Measurements from ENCODE around the gene TRUB2. TPM values are rescaled to one million over a fixed set of nuclear protein-coding genes. Genes with fewer than 3 reads are reported as not detected.
A peak's percentile ranks its signal among the peaks of the same experiment; 100 is the strongest.

Gene TRUB2
- total and polyA plus RNA-seq, 2 experiments from 2014 or later, result 17.4 to 50.9 TPM

DNA sequence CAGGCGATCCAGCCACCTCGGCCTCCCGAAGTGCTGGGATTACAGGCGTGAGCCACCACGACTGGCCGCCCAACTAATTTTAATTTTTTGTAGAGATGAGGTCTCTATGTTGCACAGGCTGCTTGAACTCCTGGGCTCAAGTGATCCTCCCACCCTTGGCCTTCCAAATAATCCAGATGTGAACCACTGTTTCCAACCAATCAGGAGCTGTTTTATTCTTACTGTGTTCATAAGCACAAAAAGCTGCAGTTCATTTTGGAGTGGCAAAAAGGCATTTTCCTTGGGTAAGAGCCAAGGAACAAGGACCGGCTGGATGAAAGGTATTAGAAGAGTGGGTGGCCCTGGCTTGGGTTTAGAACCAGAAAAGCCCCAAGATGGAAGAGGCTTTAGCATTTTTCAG, 12.9 kb upstream of the TRUB2 start:
- 94% methylated on average over 7 of the region's 7 CpGs for WGBS (ENCODE audit: low lambda C conversion rate, missing lambda C conversion rate)
- no peaks in the 10 kb centered on the region for H4K20me1 ChIP-seq (ENCODE audit: insufficient read depth, poor library complexity, severe bottlenecking)
- no peak overlapping the region for H3K4me3 ChIP-seq
- peaks cover 3% of the 10 kb centered on the region for H3K4me1 ChIP-seq (ENCODE audit: insufficient read depth)
- H3K27me3 ChIP-seq, result no peaks in the 10 kb centered on the region
- no peaks in the 10 kb centered on the region for H3K36me3 ChIP-seq (replicated peaks; ENCODE audit: insufficient read depth, low read depth)
- no peak for DNase-seq (ENCODE audit: low spot score)
- no peak for TF ChIP-seq EZH2phosphoT487 (IDR thresholded peaks at IDR 0.05; ENCODE audit: low read depth, severe bottlenecking, unreplicated experiment)
- TF ChIP-seq EZH2 (IDR thresholded peaks at IDR 0.05; ENCODE audit: borderline replicate concordance), result no peak
- H3K4me2 ChIP-seq, result no peak overlapping the region
- no peaks in the 10 kb centered on the region for H3K79me2 ChIP-seq
- no peaks in the 10 kb centered on the region for H3K9me2 ChIP-seq (replicated peaks; ENCODE audit: insufficient read depth)
- no peak overlapping the region for H2AFZ ChIP-seq
- no peaks in the 10 kb centered on the region for H3K9me3 ChIP-seq (ENCODE audit: low read depth)
- H3K27ac ChIP-seq, result no peak overlapping the region

DNA sequence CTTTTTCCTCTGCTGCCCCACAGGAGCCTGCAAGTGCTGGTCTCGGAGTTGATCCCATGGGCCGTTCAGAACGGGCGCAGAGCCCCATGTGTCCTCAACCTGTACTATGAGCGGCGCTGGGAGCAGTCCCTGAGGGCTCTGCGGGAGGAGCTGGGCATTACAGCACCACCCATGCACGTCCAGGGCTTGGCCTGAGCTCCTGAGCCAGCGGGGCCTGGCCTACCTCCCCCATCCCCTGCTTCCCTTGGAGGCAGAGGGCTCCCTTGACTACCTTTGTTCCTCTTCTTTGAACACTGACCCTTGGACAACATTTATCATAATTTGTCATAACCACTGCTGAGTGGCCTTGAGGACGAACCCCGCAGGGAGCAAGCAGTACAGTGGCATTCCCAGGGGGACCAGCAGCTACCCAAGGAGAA, 11.2 kb upstream of the TRUB2 start:
- no peaks in the 10 kb centered on the region for H3K36me3 ChIP-seq (replicated peaks; ENCODE audit: insufficient read depth, low read depth)
- no peaks in the 10 kb centered on the region for H3K27me3 ChIP-seq
- H4K20me1 ChIP-seq (ENCODE audit: insufficient read depth, poor library complexity, severe bottlenecking), result no peaks in the 10 kb centered on the region
- no peak overlapping the region for H2AFZ ChIP-seq
- H3K79me2 ChIP-seq, result no peaks in the 10 kb centered on the region
- no peaks in the 10 kb centered on the region for H3K4me1 ChIP-seq (ENCODE audit: insufficient read depth)
- no peaks in the 10 kb centered on the region for H3K9me2 ChIP-seq (replicated peaks; ENCODE audit: insufficient read depth)
- no peak overlapping the region for H3K4me2 ChIP-seq
- 92% methylated on average over 11 of the region's 11 CpGs for WGBS (ENCODE audit: low lambda C conversion rate, missing lambda C conversion rate)
- TF ChIP-seq EZH2 (IDR thresholded peaks at IDR 0.05; ENCODE audit: borderline replicate concordance), result no peak
- TF ChIP-seq, protein P1, sequence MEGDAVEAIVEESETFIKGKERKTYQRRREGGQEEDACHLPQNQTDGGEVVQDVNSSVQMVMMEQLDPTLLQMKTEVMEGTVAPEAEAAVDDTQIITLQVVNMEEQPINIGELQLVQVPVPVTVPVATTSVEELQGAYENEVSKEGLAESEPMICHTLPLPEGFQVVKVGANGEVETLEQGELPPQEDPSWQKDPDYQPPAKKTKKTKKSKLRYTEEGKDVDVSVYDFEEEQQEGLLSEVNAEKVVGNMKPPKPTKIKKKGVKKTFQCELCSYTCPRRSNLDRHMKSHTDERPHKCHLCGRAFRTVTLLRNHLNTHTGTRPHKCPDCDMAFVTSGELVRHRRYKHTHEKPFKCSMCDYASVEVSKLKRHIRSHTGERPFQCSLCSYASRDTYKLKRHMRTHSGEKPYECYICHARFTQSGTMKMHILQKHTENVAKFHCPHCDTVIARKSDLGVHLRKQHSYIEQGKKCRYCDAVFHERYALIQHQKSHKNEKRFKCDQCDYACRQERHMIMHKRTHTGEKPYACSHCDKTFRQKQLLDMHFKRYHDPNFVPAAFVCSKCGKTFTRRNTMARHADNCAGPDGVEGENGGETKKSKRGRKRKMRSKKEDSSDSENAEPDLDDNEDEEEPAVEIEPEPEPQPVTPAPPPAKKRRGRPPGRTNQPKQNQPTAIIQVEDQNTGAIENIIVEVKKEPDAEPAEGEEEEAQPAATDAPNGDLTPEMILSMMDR (IDR thresholded peaks at IDR 0.05; ENCODE audit: poor library complexity), result no peak
- TF ChIP-seq EZH2phosphoT487 (IDR thresholded peaks at IDR 0.05; ENCODE audit: low read depth, severe bottlenecking, unreplicated experiment), result no peak
- no peaks in the 10 kb centered on the region for H3K9me3 ChIP-seq (ENCODE audit: low read depth)
- no peak overlapping the region for H3K27ac ChIP-seq
- no peak for DNase-seq (ENCODE audit: low spot score)
- H3K4me3 ChIP-seq, result no peak overlapping the region

DNA sequence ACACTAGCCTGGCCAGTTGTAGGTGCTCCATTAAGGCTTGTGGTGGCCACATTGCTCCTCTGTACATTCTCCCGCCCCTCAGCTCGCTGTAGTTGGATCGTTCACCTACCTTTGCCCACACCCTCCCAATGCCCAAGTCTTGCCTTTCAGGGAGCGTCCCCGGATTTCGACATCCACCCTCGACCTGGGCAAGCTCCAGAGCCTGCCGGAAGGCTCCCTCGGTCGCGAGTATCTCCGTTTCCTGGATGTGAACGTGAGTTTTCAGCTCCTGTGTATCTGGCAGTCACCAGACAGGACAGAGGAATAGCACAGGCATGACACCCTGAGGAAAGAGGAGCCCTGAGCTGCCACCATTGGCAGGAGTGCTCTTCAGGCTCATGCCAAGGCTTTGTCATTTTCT, 3.4 kb upstream of the TRUB2 start:
- no peak overlapping the region for H2AFZ ChIP-seq
- TF ChIP-seq EZH2 (IDR thresholded peaks at IDR 0.05; ENCODE audit: borderline replicate concordance), result no peak
- H3K4me3 ChIP-seq, result no peak overlapping the region
- no peak overlapping the region for H3K27ac ChIP-seq
- no peaks in the 10 kb centered on the region for H3K36me3 ChIP-seq (replicated peaks; ENCODE audit: insufficient read depth, low read depth)
- peaks cover 5% of the 10 kb centered on the region for H4K20me1 ChIP-seq (ENCODE audit: insufficient read depth, poor library complexity, severe bottlenecking)
- H3K4me2 ChIP-seq, result no peak overlapping the region
- H3K27me3 ChIP-seq, result no peaks in the 10 kb centered on the region
- no peak for DNase-seq (ENCODE audit: low spot score)
- H3K79me2 ChIP-seq, result peaks cover 32% of the 10 kb centered on the region
- H3K9me3 ChIP-seq (ENCODE audit: low read depth), result no peaks in the 10 kb centered on the region
- WGBS (ENCODE audit: low lambda C conversion rate, missing lambda C conversion rate), result 96% methylated on average over 13 of the region's 13 CpGs
- no peaks in the 10 kb centered on the region for H3K9me2 ChIP-seq (replicated peaks; ENCODE audit: insufficient read depth)
- peaks cover 13% of the 10 kb centered on the region for H3K4me1 ChIP-seq (ENCODE audit: insufficient read depth)

DNA sequence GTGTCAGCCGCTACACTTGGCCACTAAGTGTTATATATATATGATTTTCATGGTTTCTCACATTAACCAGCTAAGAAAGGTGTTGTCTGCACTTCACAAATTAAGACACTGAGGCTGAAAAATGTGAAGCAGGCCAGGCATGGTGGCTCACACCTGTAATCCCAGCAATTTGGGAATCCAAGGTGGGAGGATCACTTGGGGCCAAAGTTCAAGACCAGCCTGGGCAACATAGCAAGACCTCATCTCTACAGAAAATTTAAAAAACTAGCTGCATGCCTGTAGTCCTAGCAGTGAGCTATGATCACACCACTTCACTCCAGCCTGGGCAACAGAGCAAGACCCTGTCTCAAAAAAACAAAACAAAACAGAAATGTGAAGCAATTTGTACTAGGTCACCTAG, 2.2 kb upstream of the TRUB2 start:
- Histone ChIP-seq H3K36me3 (replicated peaks; ENCODE audit: insufficient read depth, low read depth) (no peaks in the 10 kb centered on the region), H3K27ac (no peak overlapping the region), H2AFZ (no peak overlapping the region), H3K79me2 (peaks cover 32% of the 10 kb centered on the region), H3K4me2 (peak overlapping the region; percentile 88), H3K4me3 (no peak overlapping the region), H4K20me1 (ENCODE audit: insufficient read depth, poor library complexity, severe bottlenecking) (peaks cover 5% of the 10 kb centered on the region), H3K27me3 (no peaks in the 10 kb centered on the region), H3K9me3 (ENCODE audit: low read depth) (no peaks in the 10 kb centered on the region), H3K9me2 (replicated peaks; ENCODE audit: insufficient read depth) (no peaks in the 10 kb centered on the region), H3K4me1 (ENCODE audit: insufficient read depth) (peaks cover 13% of the 10 kb centered on the region)
- no peak for TF ChIP-seq EZH2phosphoT487 (IDR thresholded peaks at IDR 0.05; ENCODE audit: low read depth, severe bottlenecking, unreplicated experiment)
- TF ChIP-seq, protein P1 (IDR thresholded peaks at IDR 0.05; ENCODE audit: poor library complexity), result no peak
- no peak for TF ChIP-seq EZH2 (IDR thresholded peaks at IDR 0.05; ENCODE audit: borderline replicate concordance)
- no peak for DNase-seq (ENCODE audit: low spot score)
- 90% methylated on average over 1 of the region's 1 CpG for WGBS (ENCODE audit: low lambda C conversion rate, missing lambda C conversion rate)

Measured in hepatocyte (in vitro differentiated cells).